ENCODE measurements around the gene SYMPK. TPM values are rescaled to one million over a fixed set of nuclear protein-coding genes. Genes with fewer than 3 reads are reported as not detected.

Gene SYMPK
- total RNA-seq, 1 experiment from 2014 or later, result 86.2 TPM

- H3K9me3 Mint-ChIP-seq (ENCODE audit: unreplicated experiment), result no peaks in the 10 kb centered on the region
- H3K4me1 Mint-ChIP-seq (ENCODE audit: insufficient read depth, unreplicated experiment), result peaks cover 12% of the 10 kb centered on the region
- BruUV-seq (replicated peaks), result no TSS peak
- CTCF ChIA-PET, result interaction anchor here (0.6 to 2.3 kb wide), 9 partner anchors 14 to 76 kb away, joined by 3 to 20 read pairs (median 5); partner anchors contain the start of genes DMPK, FBXO46 and QPCTL
- POLR2A ChIA-PET, result interaction anchor here (0.6 to 5.9 kb wide), 21 partner anchors 9 to 1415 kb away, joined by 3 to 152 read pairs (median 8); partner anchors contain the start of genes DMPK, DMWD, FBXO46 and IRF2BP1
- intact Hi-C loops (cut with micrococcal nuclease), result no loop called here
- TF ChIP-seq CTCF (IDR thresholded peaks at IDR 0.05; ENCODE audit: unreplicated experiment), result no peak
- no peaks in the 10 kb centered on the region for H3K27me3 Mint-ChIP-seq (ENCODE audit: insufficient read depth, unreplicated experiment)
- H3K27ac Mint-ChIP-seq (ENCODE audit: low read depth, unreplicated experiment), result peak overlapping the region; percentile 82
- peak overlapping the region; percentile 84 for H3K4me3 Mint-ChIP-seq (ENCODE audit: unreplicated experiment)
- DNase-seq (ENCODE audit: unreplicated experiment), result peak; percentile 72
- peaks cover 43% of the 10 kb centered on the region for H3K36me3 Mint-ChIP-seq (ENCODE audit: insufficient read depth, unreplicated experiment)
Measured at GRCh38 chr19:45768655-45768983, 94.3 kb downstream of the SYMPK start.

GRCh38 chr19:45767881-45768654, 94.9 kb downstream of the SYMPK start:
- ChIA-PET CTCF (interaction anchor here (0.6 to 1.6 kb wide), 7 partner anchors 25 to 561 kb away, joined by 3 to 7 read pairs (median 5); partner anchors contain the start of gene DMWD), POLR2A (interaction anchor here (0.6 to 5.9 kb wide), 33 partner anchors 9 to 1415 kb away, joined by 3 to 152 read pairs (median 6); partner anchors contain the start of genes CCDC61, DMPK, DMWD and FBXO46)
- no peaks in the 10 kb centered on the region for H3K9me3 Mint-ChIP-seq (ENCODE audit: unreplicated experiment)
- intact Hi-C loops (cut with micrococcal nuclease), result loop anchor here (1.0 kb wide), 1 partner anchor 51 kb away; no protein-coding TSS in a partner anchor
- H3K27me3 Mint-ChIP-seq (ENCODE audit: insufficient read depth, unreplicated experiment), result no peaks in the 10 kb centered on the region
- peaks cover 12% of the 10 kb centered on the region for H3K4me1 Mint-ChIP-seq (ENCODE audit: insufficient read depth, unreplicated experiment)
- no TSS peak for BruUV-seq (replicated peaks)
- peak; percentile 80 for DNase-seq (ENCODE audit: unreplicated experiment)
- peak overlapping the region; percentile 84 for H3K4me3 Mint-ChIP-seq (ENCODE audit: unreplicated experiment)
- peak overlapping the region; percentile 82 for H3K27ac Mint-ChIP-seq (ENCODE audit: low read depth, unreplicated experiment)
- no peak for TF ChIP-seq CTCF (IDR thresholded peaks at IDR 0.05; ENCODE audit: unreplicated experiment)
- H3K36me3 Mint-ChIP-seq (ENCODE audit: insufficient read depth, unreplicated experiment), result peaks cover 43% of the 10 kb centered on the region

GRCh38 chr19:45767410-45767880, 95.5 kb downstream of the SYMPK start:
- Mint-ChIP-seq H3K4me1 (ENCODE audit: insufficient read depth, unreplicated experiment) (peaks cover 12% of the 10 kb centered on the region), H3K27ac (ENCODE audit: low read depth, unreplicated experiment) (peak overlapping the region; percentile 82), H3K9me3 (ENCODE audit: unreplicated experiment) (no peaks in the 10 kb centered on the region), H3K36me3 (ENCODE audit: insufficient read depth, unreplicated experiment) (peaks cover 43% of the 10 kb centered on the region), H3K4me3 (ENCODE audit: unreplicated experiment) (peak overlapping the region; percentile 84), H3K27me3 (ENCODE audit: insufficient read depth, unreplicated experiment) (no peaks in the 10 kb centered on the region)
- intact Hi-C loops (cut with micrococcal nuclease), result loop anchor here (1.0 kb wide), 1 partner anchor 50 kb away; no protein-coding TSS in a partner anchor
- POLR2A ChIA-PET, result interaction anchor here (0.7 to 5.9 kb wide), 26 partner anchors 8 to 716 kb away, joined by 3 to 152 read pairs (median 6); partner anchors contain the start of genes CCDC61, DMPK, DMWD and FBXO46
- CTCF ChIA-PET, result interaction anchor here (0.6 to 1.5 kb wide), 6 partner anchors 12 to 562 kb away, joined by 3 to 7 read pairs (median 4); partner anchors contain the start of gene DMWD
- peak; percentile 96 for DNase-seq (ENCODE audit: unreplicated experiment)
- BruUV-seq (replicated peaks), result no TSS peak
- no peak for TF ChIP-seq CTCF (IDR thresholded peaks at IDR 0.05; ENCODE audit: unreplicated experiment)

- H3K27me3 Mint-ChIP-seq (ENCODE audit: insufficient read depth, unreplicated experiment), result no peaks in the 10 kb centered on the region
- H3K4me1 Mint-ChIP-seq (ENCODE audit: insufficient read depth, unreplicated experiment), result peaks cover 7% of the 10 kb centered on the region
- H3K4me3 Mint-ChIP-seq (ENCODE audit: unreplicated experiment), result peak overlapping the region; percentile 84
- no peak for DNase-seq (ENCODE audit: unreplicated experiment)
- no peak for TF ChIP-seq CTCF (IDR thresholded peaks at IDR 0.05; ENCODE audit: unreplicated experiment)
- peak overlapping the region; percentile 82 for H3K27ac Mint-ChIP-seq (ENCODE audit: low read depth, unreplicated experiment)
- no peaks in the 10 kb centered on the region for H3K9me3 Mint-ChIP-seq (ENCODE audit: unreplicated experiment)
- intact Hi-C loops (cut with micrococcal nuclease), result loop anchor here (1.0 kb wide), 1 partner anchor 50 kb away; no protein-coding TSS in a partner anchor
- peaks cover 43% of the 10 kb centered on the region for H3K36me3 Mint-ChIP-seq (ENCODE audit: insufficient read depth, unreplicated experiment)
- CTCF ChIA-PET, result interaction anchor here (0.7 to 1.5 kb wide), 4 partner anchors 12 to 74 kb away, joined by 3 to 6 read pairs (median 3); partner anchors contain the start of gene QPCTL
- BruUV-seq (replicated peaks), result TSS peak; percentile 14
- POLR2A ChIA-PET, result interaction anchor here (0.7 to 5.9 kb wide), 18 partner anchors 8 to 716 kb away, joined by 3 to 152 read pairs (median 6); partner anchors contain the start of genes CCDC61, DMPK, DMWD and FBXO46
Measured at GRCh38 chr19:45766869-45767346, 96.0 kb downstream of the SYMPK start.

Data from MCF 10A (cell line).